Endometrial microvascular endothelial cells (primary cell): Measurements from ENCODE around the gene WNT1. TPM values are rescaled to one million over a fixed set of nuclear protein-coding genes. Genes with fewer than 3 reads are reported as not detected.

ENCODE experiments used
- in situ Hi-C: cut with HindIII; loops from 2 replicates; pipeline ENCODE4 v1.10.0; 2017; ENCODE audit warnings: low sequenced_read_pairs, low pct_unique_long_range_greater_than_20kb; ENCODE audit errors: inconsistent ontology term
- total RNA-seq: library from RNA; depleted of rRNA; stranded (reverse); fragments of >200 nt; gene quantifications from one replicate; pipeline ENCODE4 v1.2.3, GENCODE V29; 2015; ENCODE audit errors: inconsistent ontology term

The WNT1 gene
- total RNA-seq, 1 donor from 2014 or later, result not detected

GRCh38 chr12:49019443-49020324 lies 41.6 kb downstream of the WNT1 start:
- in situ Hi-C loops, result no loop called here

GRCh38 chr12:49020441-49020840 lies 42.3 kb downstream of the WNT1 start:
- in situ Hi-C loops, result no loop called here

GRCh38 chr12:49021292-49021915 lies 43.3 kb downstream of the WNT1 start:
- in situ Hi-C loops, result no loop called here

GRCh38 chr12:49022558-49023178 lies 44.5 kb downstream of the WNT1 start:
- in situ Hi-C loops, result no loop called here

- in situ Hi-C loops, result no loop called here
Measured at GRCh38 chr12:49023812-49024211, 45.7 kb downstream of the WNT1 start.

GRCh38 chr12:49024543-49024942 lies 46.4 kb downstream of the WNT1 start:
- in situ Hi-C loops, result no loop called here

- in situ Hi-C loops, result no loop called here
Measured at GRCh38 chr12:49025463-49025862, 47.3 kb downstream of the WNT1 start.

- in situ Hi-C loops, result no loop called here
Measured at GRCh38 chr12:49026101-49026500, 48.0 kb downstream of the WNT1 start.

- in situ Hi-C loops, result no loop called here
Measured at GRCh38 chr12:49026678-49027480, 48.8 kb downstream of the WNT1 start.

- in situ Hi-C loops, result no loop called here
Measured at GRCh38 chr12:49027846-49028555, 49.9 kb downstream of the WNT1 start.

- in situ Hi-C loops, result no loop called here
Measured at GRCh38 chr12:49028666-49029275, 50.6 kb downstream of the WNT1 start.

GRCh38 chr12:49030119-49030518 lies 52.0 kb downstream of the WNT1 start:
- in situ Hi-C loops, result no loop called here

GRCh38 chr12:49030714-49031572 lies 52.8 kb downstream of the WNT1 start:
- in situ Hi-C loops, result no loop called here

- in situ Hi-C loops, result no loop called here
Measured at GRCh38 chr12:49031573-49032161, 53.5 kb downstream of the WNT1 start.
